GM12891 (cell line): Measurements from ENCODE around the gene TMPRSS5.

Source experiments
- DNase-seq: peaks from one replicate; pipeline ENCODE4 v3.0.0; 2011; ENCODE audit warnings: low spot score; ENCODE audit not compliant: insufficient read length
- FAIRE-seq: peaks from 2 replicates; lab custom pipeline; 2011; peaks lifted over from hg19 to GRCh38; lab: Jason Lieb, UNC
- PAX5 ChIP-seq: IDR thresholded peaks from 2 replicates; pipeline ENCODE4 v1.6.1; 2011; ENCODE audit warnings: low read length, moderate library complexity, mild to moderate bottlenecking; ENCODE audit not compliant: insufficient read depth, severe bottlenecking
- POLR2A ChIP-seq: IDR thresholded peaks from 2 replicates; pipeline ENCODE4 v1.6.1; 2011; ENCODE audit warnings: low read depth, low read length, control low read depth
- POLR2AphosphoS5 ChIP-seq: IDR thresholded peaks from 2 replicates; pipeline ENCODE4 v1.6.1; 2011; ENCODE audit warnings: low read depth, low read length, control low read depth
- POU2F2 ChIP-seq: IDR thresholded peaks from 2 replicates; pipeline ENCODE4 v1.6.1; 2011; ENCODE audit warnings: low read depth, mild to moderate bottlenecking, control low read depth, low read length, moderate library complexity
- SPI1 ChIP-seq: IDR thresholded peaks from 2 replicates; pipeline ENCODE4 v1.6.1; 2011; ENCODE audit warnings: low read depth, low read length, control low read depth
- TAF1 ChIP-seq: IDR thresholded peaks from 2 replicates; pipeline ENCODE4 v1.6.1; 2011; ENCODE audit warnings: low read depth, low read length, control low read depth

Gene TMPRSS5

GRCh38 chr11:113698515-113698914, 7.6 kb downstream of the TMPRSS5 start:
- no peak for DNase-seq
- no peak for TF ChIP-seq POU2F2
- no peak for TF ChIP-seq POLR2AphosphoS5
- no peak for TF ChIP-seq POLR2A
- no peak for TF ChIP-seq TAF1
- TF ChIP-seq PAX5, result no peak
- TF ChIP-seq SPI1, result no peak
- no peak for FAIRE-seq

DNA sequence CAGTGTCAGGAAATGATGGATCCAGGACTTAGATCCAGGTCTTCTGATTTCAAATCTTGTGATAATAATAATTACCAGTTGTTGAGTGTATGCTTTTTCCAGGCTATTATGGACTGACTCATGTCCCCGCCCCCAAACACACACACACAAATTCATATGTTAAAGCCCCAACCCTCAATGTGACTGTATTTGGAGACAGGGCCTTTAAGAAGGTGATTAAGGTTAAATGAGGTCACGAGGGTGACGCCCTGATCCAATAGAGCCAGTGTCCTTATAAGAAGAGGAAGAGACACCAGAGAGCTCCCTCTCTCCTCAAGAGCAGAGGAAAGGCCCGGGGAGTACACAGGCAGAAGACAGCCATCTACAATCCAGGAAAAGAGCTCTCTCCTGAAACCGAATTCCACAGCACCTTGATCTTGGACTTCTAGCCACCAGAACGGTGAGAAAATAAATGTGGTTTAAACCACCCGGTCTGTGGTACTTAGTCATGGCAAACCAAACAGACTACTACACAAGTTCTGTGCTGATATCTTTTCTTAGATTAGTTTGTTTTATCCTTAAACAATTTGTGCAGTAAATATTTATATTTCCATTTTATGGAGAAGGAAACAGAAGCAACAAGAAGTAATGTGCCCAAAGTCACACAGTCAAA, 8.2 kb downstream of the TMPRSS5 start:
- no peak for TF ChIP-seq TAF1
- TF ChIP-seq PAX5, result no peak
- TF ChIP-seq POU2F2, result no peak
- TF ChIP-seq SPI1, result no peak
- no peak for TF ChIP-seq POLR2A
- TF ChIP-seq POLR2AphosphoS5, result no peak
- FAIRE-seq, result no peak

GRCh38 chr11:113697111-113697510, 9.0 kb downstream of the TMPRSS5 start:
- FAIRE-seq (no peak), DNase-seq (no peak)
- TF ChIP-seq POLR2AphosphoS5 (no peak), POU2F2 (no peak), SPI1 (no peak), POLR2A (no peak), TAF1 (no peak), PAX5 (no peak)

More for the DNA sequence above, 8.2 kb downstream of the TMPRSS5 start:
- no peak for DNase-seq

DNA sequence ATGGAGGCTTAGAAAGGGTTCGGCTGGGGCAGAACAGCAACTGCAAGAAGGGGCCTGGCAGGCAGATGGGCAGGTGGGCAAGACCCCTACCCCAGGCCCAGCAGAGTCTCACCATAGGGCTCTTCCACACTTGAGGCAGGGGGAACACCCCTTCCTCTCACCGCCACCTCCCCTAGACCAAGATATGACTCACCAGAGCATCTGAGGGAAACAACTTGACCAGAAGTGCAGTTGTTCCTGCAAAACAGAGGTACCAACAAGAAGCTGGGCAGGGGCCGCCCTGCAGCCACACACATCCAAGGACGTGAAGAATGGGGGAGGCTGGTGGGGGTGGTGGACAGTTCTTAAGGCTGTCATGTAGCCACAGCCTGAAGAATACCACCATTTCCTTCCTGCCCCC, 10.9 kb downstream of the TMPRSS5 start:
- TF ChIP-seq POU2F2, result no peak
- TF ChIP-seq POLR2A, result no peak
- no peak for TF ChIP-seq POLR2AphosphoS5
- DNase-seq (no peak), FAIRE-seq (no peak)

- TF ChIP-seq TAF1 (no peak), POU2F2 (no peak), POLR2AphosphoS5 (no peak), SPI1 (no peak), PAX5 (no peak), POLR2A (no peak)
- DNase-seq (no peak), FAIRE-seq (no peak)
These were observed 11.7 kb downstream of the TMPRSS5 start for GRCh38 chr11:113694390-113694789.

DNA sequence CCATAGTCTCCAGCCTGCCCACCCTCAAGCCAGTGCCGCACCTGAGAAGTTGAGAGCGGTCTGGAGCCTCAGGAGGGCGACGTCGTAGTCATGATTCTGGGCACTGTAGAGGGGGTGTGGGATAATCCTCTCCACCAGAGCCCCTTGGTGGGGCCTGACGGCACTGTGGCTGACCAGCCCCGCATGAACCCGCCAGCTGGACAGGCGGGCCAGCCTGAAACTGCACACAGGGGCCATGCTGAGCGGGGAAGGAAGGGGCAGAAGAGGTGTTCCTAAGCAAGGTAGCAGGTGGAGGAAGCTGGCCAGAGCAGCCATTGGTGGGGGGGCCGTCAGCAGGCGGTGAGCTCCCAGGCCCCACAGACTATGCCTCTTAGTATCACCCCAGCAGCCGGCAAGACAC, 13.1 kb downstream of the TMPRSS5 start:
- TF ChIP-seq POU2F2 (no peak), SPI1 (no peak), POLR2A (no peak), TAF1 (no peak), POLR2AphosphoS5 (no peak), PAX5 (no peak)
- DNase-seq (no peak), FAIRE-seq (no peak)

DNA sequence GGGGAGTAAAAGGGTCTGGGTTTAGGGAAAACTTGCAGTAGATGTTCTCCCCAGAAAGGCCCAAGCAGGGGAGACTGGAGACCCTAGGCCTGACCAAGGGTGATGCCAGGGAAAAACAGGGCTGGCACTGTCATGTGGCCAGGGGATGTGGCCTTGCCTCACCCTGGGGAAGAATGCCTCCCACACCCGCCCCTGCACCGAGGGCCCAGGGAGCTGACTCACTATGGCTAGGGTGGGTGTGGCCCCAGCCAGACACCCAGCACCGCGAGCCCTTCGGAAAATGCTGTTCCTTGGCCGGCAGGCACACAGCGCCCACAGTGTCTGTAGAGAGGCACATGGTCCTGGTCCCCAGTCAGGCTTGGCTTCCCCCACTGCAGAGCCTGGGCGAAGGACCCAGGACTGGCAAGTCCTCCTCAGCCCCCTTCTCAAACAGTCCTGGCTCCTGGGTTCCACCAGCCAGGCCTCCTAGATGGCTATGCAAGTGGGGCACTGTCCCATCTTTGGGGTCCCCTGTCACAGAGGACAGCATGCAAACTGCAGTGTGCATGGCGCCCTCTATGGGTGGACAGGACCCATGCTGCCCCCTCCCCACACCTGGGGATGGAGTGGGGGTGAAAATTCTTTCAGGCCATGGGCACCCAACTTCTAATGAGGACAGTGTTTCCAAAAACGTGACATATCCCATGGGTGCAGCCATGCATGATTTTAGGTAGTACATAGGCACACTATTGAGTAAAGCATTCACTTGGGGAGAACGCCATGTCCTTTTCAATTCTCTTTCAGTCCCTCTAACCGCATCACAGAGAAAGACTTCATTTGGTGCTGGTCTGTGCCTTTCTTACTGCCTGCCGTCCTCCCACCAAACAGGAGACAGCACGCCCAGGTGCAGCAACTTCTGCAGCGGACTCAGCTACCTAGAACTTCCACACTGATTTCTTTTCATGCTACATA, 15.2 kb downstream of the TMPRSS5 start:
- TF ChIP-seq TAF1 (no peak), SPI1 (no peak), PAX5 (no peak), POLR2AphosphoS5 (no peak), POLR2A (no peak)
- no peak for FAIRE-seq
- DNase-seq, result no peak

DNA sequence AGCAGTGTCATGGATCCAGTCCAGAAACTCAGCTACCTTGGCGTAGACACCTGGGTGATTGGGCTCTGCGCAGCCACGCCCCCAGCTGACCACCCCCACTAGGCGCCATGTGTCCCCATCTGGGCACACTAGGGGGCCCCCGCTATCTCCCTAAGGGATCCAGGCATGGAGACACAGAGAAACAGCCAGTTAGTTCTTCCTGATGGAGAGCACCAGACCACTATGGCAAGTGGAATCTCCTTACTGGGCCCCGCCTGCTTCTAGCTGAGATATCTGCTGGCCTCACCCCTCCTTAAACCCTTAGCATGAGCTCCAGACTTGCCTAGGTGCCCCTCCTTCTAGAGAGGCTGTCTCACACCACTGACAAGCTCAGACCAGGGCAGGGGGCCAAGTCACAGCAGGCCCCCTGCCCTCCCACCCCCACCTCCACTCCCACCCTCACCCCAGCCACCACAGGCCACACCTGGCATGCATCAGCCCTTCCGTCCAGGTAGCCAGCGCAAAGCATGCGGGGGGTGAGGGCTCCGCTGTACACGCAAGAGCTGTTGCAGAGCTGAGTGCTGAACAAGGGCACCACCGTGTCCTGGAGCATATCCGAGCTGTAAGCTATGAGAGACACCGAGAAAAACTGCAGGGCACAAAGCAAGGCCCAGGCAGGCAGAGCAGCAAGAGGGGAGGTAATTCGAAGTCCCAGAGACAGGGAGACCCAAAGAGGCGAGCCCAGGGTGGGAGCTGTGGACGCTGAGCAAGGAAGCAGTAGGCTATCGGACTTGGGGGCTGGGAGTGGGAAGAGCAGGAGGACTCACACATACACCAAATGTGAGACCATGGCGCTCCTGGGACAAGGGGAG, 16.1 kb downstream of the TMPRSS5 start:
- TF ChIP-seq POLR2A, result no peak
- TF ChIP-seq SPI1, result no peak
- TF ChIP-seq POLR2AphosphoS5, result no peak
- TF ChIP-seq TAF1, result no peak
- no peak for TF ChIP-seq POU2F2
- TF ChIP-seq PAX5, result no peak
- DNase-seq, result no peak
- no peak for FAIRE-seq
